GM12878 (cell line): Measurements from ENCODE around the gene PRR3. TPM values are rescaled to one million over a fixed set of nuclear protein-coding genes. Genes with fewer than 3 reads are reported as not detected.

Source experiments
- ATAC-seq: fragments of 200-7000 bp; cut with Tn5 transposase; 3 replicates; pipeline ENCODE4 v1.9.1; 2020; ENCODE audit warnings: mild to moderate bottlenecking, moderate library complexity
- BruUV-seq: library from RNA; stranded (reverse); fragments of 400-500 nt; replicated peaks from 2 replicates; lab custom pipeline; 2021; lab: Mats Ljungman, UMichigan
- CTCF ChIA-PET: fragments of 300-600 bp; sonication (Branson Sonifier 250); formaldehyde crosslinking; extraction: SDS; loops from one replicate; lab custom pipeline; 2021; ENCODE audit warnings: inconsistent platforms; lab: Yijun Ruan, JAX
- POLR2A ChIA-PET: fragments of 350-600 bp; formaldehyde crosslinking; extraction: SDS; loops from one replicate; lab custom pipeline; 2021; ENCODE audit warnings: inconsistent platforms; lab: Charles Lee
- RAD21 ChIA-PET: fragments of 300-600 bp; sonication (Branson Sonifier 250); formaldehyde crosslinking; loops from one replicate; lab custom pipeline; 2023; ENCODE audit warnings: antibody characterized with exemption; ENCODE audit not compliant: unreplicated experiment; lab: Charles Lee
- SMC1A ChIA-PET: fragments of 300-600 bp; sonication (Branson Sonifier 250); formaldehyde crosslinking; loops from one replicate; lab custom pipeline; 2023; ENCODE audit not compliant: unreplicated experiment, uncharacterized antibody; lab: Charles Lee
- DNase-seq: peaks from one replicate; pipeline ENCODE4 v3.0.0-alpha.2; 2011; ENCODE audit warnings: low read depth, low spot score
- FAIRE-seq: peaks from 3 replicates; lab custom pipeline; 2011; peaks lifted over from hg19 to GRCh38; lab: Jason Lieb, UNC
- H2AFZ ChIP-seq: 2 replicates; pipeline ENCODE4 v1.6.0; 2011; ENCODE audit warnings: low read depth, low read length, control low read depth; ENCODE audit not compliant: control insufficient read depth
- H3K27ac ChIP-seq: 2 replicates; pipeline ENCODE4 v1.5.1; 2011; ENCODE audit warnings: control low read depth; ENCODE audit not compliant: control insufficient read depth, insufficient read depth
- H3K27me3 ChIP-seq, 2 experiments: replicated peaks in 1 of 2; 2 replicates each; pipeline versions ENCODE4 v1.6.0 to v1.6.1; 2011; ENCODE audit warnings: low read length in 1 of 2; ENCODE audit not compliant: control insufficient read depth in 2 of 2, insufficient read depth in 2 of 2
- H3K36me3 ChIP-seq, 2 experiments: 2 replicates each; pipeline ENCODE4 v1.5.1; 2011; ENCODE audit warnings: low read length in 1 of 2; ENCODE audit not compliant: control insufficient read depth in 2 of 2, insufficient read depth in 2 of 2
- H3K4me1 ChIP-seq: 2 replicates; pipeline ENCODE4 v1.6.1; 2011; ENCODE audit warnings: mild to moderate bottlenecking, low read length, moderate library complexity, mixed read lengths; ENCODE audit not compliant: control insufficient read depth, insufficient read depth
- H3K4me2 ChIP-seq: 2 replicates; pipeline ENCODE4 v1.6.0; 2011; ENCODE audit warnings: control low read depth; ENCODE audit not compliant: control insufficient read depth, insufficient read depth
- H3K4me3 ChIP-seq: fragments of 200-600 bp; sonication (generic); 2 replicates; pipeline ENCODE4 v1.5.1; 2016
- H3K79me2 ChIP-seq: 2 replicates; pipeline ENCODE4 v1.6.0; 2011; ENCODE audit warnings: low read length; ENCODE audit not compliant: control insufficient read depth, insufficient read depth
- H3K9ac ChIP-seq: 2 replicates; pipeline ENCODE4 v1.8.0; 2011; ENCODE audit warnings: low read length, control low read depth, mixed read lengths; ENCODE audit not compliant: control insufficient read depth, insufficient read depth
- H3K9me3 ChIP-seq: replicated peaks from 3 replicates; pipeline ENCODE4 v1.5.1; 2011; ENCODE audit warnings: mild to moderate bottlenecking, low read length; ENCODE audit not compliant: control insufficient read depth, insufficient read depth
- H4K20me1 ChIP-seq: 2 replicates; pipeline ENCODE4 v1.6.0; 2011; ENCODE audit not compliant: control insufficient read depth, insufficient read depth
- CHD1 ChIP-seq: IDR thresholded peaks from 2 replicates; pipeline ENCODE4 v1.6.1; 2012; ENCODE audit warnings: low read depth, low read length, improper control_type of control experiment
- E4F1 ChIP-seq: fragments of 450-650 bp; IDR thresholded peaks from 2 replicates; pipeline ENCODE4 v1.6.1; 2018; ENCODE audit warnings: borderline replicate concordance, mild to moderate bottlenecking; ENCODE audit not compliant: partially characterized antibody
- HDGF ChIP-seq: fragments of 450-650 bp; IDR thresholded peaks from 2 replicates; pipeline ENCODE4 v1.6.1; 2016; ENCODE audit warnings: antibody characterized with exemption
- KAT2A ChIP-seq: conservative IDR thresholded peaks from 2 replicates; pipeline ENCODE4 v1.6.1; 2011; ENCODE audit warnings: low read depth, low read length; ENCODE audit not compliant: control insufficient read depth
- NRF1 ChIP-seq: conservative IDR thresholded peaks from 2 replicates; pipeline ENCODE4 v1.6.1; 2011; ENCODE audit warnings: mild to moderate bottlenecking, low read depth, low read length, improper control_type of control experiment
- POLR2AphosphoS2 ChIP-seq: IDR thresholded peaks from 2 replicates; pipeline ENCODE4 v1.6.1; 2011; ENCODE audit warnings: low read depth, mild to moderate bottlenecking, low read length, improper control_type of control experiment, moderate library complexity
- SKIL ChIP-seq: fragments of 450-650 bp; IDR thresholded peaks from 2 replicates; pipeline ENCODE4 v1.6.1; 2017; ENCODE audit warnings: mild to moderate bottlenecking, low read depth, inconsistent platforms; ENCODE audit not compliant: poor library complexity, severe bottlenecking
- SMC3 ChIP-seq: IDR thresholded peaks from 2 replicates; pipeline ENCODE4 v1.6.1; 2011; ENCODE audit warnings: low read length, improper control_type of control experiment, borderline replicate concordance
- WGBS: methylation state at CpG from one replicate; pipeline ENCODE4 v1.1.6; 2016; ENCODE audit warnings: low lambda C conversion rate; ENCODE audit not compliant: insufficient replicate concordance, insufficient coverage; ENCODE audit errors: missing lambda C conversion rate; 5-methylcytosine and 5-hydroxymethylcytosine counted together
- in situ Hi-C: fragments of 300-500 bp; cut with MboI; formaldehyde crosslinking; loops from 9 replicates; pipeline ENCODE4 v1.14.3; 2018; ENCODE audit warnings: mixed read lengths
- intact Hi-C: fragments of 100-400 bp; cut with micrococcal nuclease; formaldehyde crosslinking; loops from one replicate; pipeline ENCODE4 v1.14.2; 2022; ENCODE audit not compliant: unreplicated experiment
- polyA plus RNA-seq, 11 experiments: library from polyadenylated mRNA; depleted of rRNA in 4 of 11; unstranded in 6 of 11; stranded (reverse) in 5 of 11; fragments of >200 nt; fragmentation: Nextera tagmentation in 4 of 11; fragmentation: Illumina TruSeq in 1 of 11; extraction: Ambion mirVana in 4 of 11; extraction: Trizol in 1 of 11; gene quantifications; 1 replicate in 1 of 11; 2 replicates in 10 of 11; pipeline versions ENCODE4 v1.2.1 to v1.2.3, GENCODE V29; 2011 to 2016; ENCODE audit warnings: inconsistent platforms in 2 of 11, missing spikeins in 2 of 11, low read depth in 1 of 11
- total RNA-seq, 4 experiments: library from RNA; depleted of rRNA in 3 of 4; stranded (reverse); fragments of >200 nt in 3 of 4; fragmentation: Illumina TruSeq in 1 of 4; extraction: Trizol in 1 of 4; gene quantifications; 2 replicates each; pipeline versions ENCODE4 v1.2.1 to v1.2.3, GENCODE V29; 2013 to 2021

Gene PRR3
- total and polyA plus RNA-seq, 10 of the 15 experiments (the other 5 are each of a cell fraction or from before 2014, with no cell fraction given): 14.0 to 38.2 (median 20.5) TPM

GRCh38 chr6:30599625-30600324 lies 42.7 kb downstream of the PRR3 start:
- no peak overlapping the region for H3K27ac ChIP-seq
- H3K4me1 ChIP-seq: no peaks in the 10 kb centered on the region; the same call in 1 of the 2 replicates
- H3K4me3 ChIP-seq: no peak overlapping the region
- no peak overlapping the region for H2AFZ ChIP-seq
- no TSS peak for BruUV-seq
- no peak overlapping the region for H3K4me2 ChIP-seq
- no peak overlapping the region for H3K9ac ChIP-seq
- FAIRE-seq (no peak), DNase-seq (no peak), ATAC-seq (no peak)
- intact Hi-C loops (no loop called here), in situ Hi-C loops (loop anchor here (5.0 kb wide), 1 partner anchor 117 kb away; no protein-coding TSS in a partner anchor)
- SMC1A ChIA-PET: interaction anchor here (1.2 to 3.5 kb wide), 3 partner anchors 11 to 131 kb away, joined by 3 to 16 read pairs (median 3); no protein-coding TSS in a partner anchor
- RAD21 ChIA-PET: interaction anchor here (0.7 to 1.6 kb wide), 4 partner anchors 11 to 231 kb away, joined by 3 read pairs; partner anchors contain the start of gene ABCF1
- 90% methylated on average over 13 of the region's 13 CpGs for WGBS
- H3K36me3 ChIP-seq: peaks cover 16 to 28% of the 10 kb centered on the region in 2 experiments; a peak in 3 of 4 replicates
- CTCF ChIA-PET: interaction anchor here (1.0 to 10.3 kb wide), 7 partner anchors 8 to 147 kb away, joined by 3 to 188 read pairs (median 6); no protein-coding TSS in a partner anchor
- H3K79me2 ChIP-seq: no peaks in the 10 kb centered on the region
- POLR2A ChIA-PET: interaction anchor here (0.6 to 2.5 kb wide), 5 partner anchors 11 to 674 kb away, joined by 4 to 10 read pairs (median 7); no protein-coding TSS in a partner anchor
- no peak for TF ChIP-seq SMC3
- no peak for TF ChIP-seq NRF1
- TF ChIP-seq KAT2A: no peak
- TF ChIP-seq E4F1: no peak
- TF ChIP-seq POLR2AphosphoS2: 0 out of 2 replicates have a peak, but pooled peaks have one; percentile 37
- TF ChIP-seq CHD1: no peak
- no peak for TF ChIP-seq HDGF
- no peak for TF ChIP-seq SKIL
- no peaks in the 10 kb centered on the region for H3K9me3 ChIP-seq
- peaks cover 3% of the 10 kb centered on the region; the same call in 1 of the 2 replicates for H4K20me1 ChIP-seq
- no peaks in the 10 kb centered on the region for H3K27me3 ChIP-seq
